Measurements from ENCODE around the gene TRAPPC6A. TPM values are rescaled to one million over a fixed set of nuclear protein-coding genes. Genes with fewer than 3 reads are reported as not detected.

TRAPPC6A gene
- total RNA-seq, 1 experiment from 2014 or later: 59.7 TPM

DNA sequence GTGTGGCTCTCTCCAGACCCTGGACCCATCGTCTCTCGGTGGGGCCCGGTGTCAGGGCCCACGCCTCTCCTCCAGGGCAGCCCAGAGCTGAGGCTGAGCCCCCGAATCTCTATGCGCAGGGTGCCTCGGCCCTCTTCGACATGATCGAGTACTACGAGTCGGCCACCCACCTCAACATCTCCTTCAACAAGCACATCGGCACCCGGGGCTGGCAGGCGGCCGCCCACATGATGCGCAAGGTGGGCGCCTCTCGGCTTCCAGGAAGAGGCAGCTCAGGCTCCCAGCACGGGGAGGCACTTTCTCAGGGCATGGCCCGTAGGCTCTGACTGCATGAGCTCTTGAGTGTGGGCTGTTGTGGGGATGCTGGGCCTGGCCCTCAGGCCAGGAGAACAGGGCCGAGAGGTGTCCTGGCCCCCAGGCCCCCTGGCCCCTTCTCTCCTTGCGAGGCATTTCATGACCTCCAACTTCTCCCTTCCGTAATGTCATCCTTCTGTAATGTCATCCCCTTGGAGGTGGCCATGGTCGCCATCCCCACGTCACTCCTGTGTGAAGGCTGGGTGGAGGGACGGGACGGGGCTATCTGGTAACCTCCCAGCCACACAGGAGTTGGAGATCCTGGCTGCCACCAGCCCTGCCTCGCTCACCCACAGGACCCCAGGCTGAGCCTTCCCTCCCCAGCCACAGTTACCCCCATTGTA, 36.7 kb downstream of the TRAPPC6A start:
- CTCF ChIA-PET: interaction anchor here (1.1 kb wide), 2 partner anchors 15 to 23 kb away, joined by 3 to 4 read pairs; no protein-coding TSS in a partner anchor
- no peak for TF ChIP-seq KAT7 (CRISPR knock-in tag; IDR thresholded peaks at IDR 0.05; ENCODE audit: borderline replicate concordance)
- no peak for TF ChIP-seq NR1H2 (CRISPR knock-in tag; IDR thresholded peaks at IDR 0.05)
- no peak for TF ChIP-seq NR3C1 (CRISPR knock-in tag; conservative IDR thresholded peaks at IDR 0.05; ENCODE audit: low read depth)
- POLR2A ChIA-PET: no interaction called here
- peaks cover 10% of the 10 kb centered on the region for H3K36me3 Mint-ChIP-seq
- no peaks in the 10 kb centered on the region for H3K27me3 Mint-ChIP-seq (ENCODE audit: low read depth)
- no peak overlapping the region; the same call in 1 of the 2 replicates for H3K27ac Mint-ChIP-seq
- no peaks in the 10 kb centered on the region for H3K9me3 Mint-ChIP-seq
- no peak for DNase-seq (ENCODE audit: low spot score)
- H3K4me3 Mint-ChIP-seq: no peak overlapping the region
- peaks cover 18% of the 10 kb centered on the region for H3K4me1 Mint-ChIP-seq
- no peak for ATAC-seq

GRCh38 chr19:45140533-45140932, 37.5 kb downstream of the TRAPPC6A start:
- H3K27me3 Mint-ChIP-seq (ENCODE audit: low read depth): no peaks in the 10 kb centered on the region
- POLR2A ChIA-PET: no interaction called here
- H3K4me1 Mint-ChIP-seq: peaks cover 25% of the 10 kb centered on the region
- DNase-seq (ENCODE audit: low spot score) (no peak), ATAC-seq (no peak)
- CTCF ChIA-PET: interaction anchor here (0.9 kb wide), 1 partner anchor 17 kb away, joined by 3 read pairs; no protein-coding TSS in a partner anchor
- no peaks in the 10 kb centered on the region for H3K9me3 Mint-ChIP-seq
- no peak overlapping the region for H3K4me3 Mint-ChIP-seq
- H3K27ac Mint-ChIP-seq: peak overlapping the region; percentile 74
- H3K36me3 Mint-ChIP-seq: peaks cover 10% of the 10 kb centered on the region
- TF ChIP-seq ELF4 (CRISPR knock-in tag; IDR thresholded peaks at IDR 0.05; ENCODE audit: low read depth) (no peak), CREB1 (CRISPR knock-in tag; IDR thresholded peaks at IDR 0.05) (no peak), TEAD4 (CRISPR knock-in tag; IDR thresholded peaks at IDR 0.05) (no peak), IRF2 (CRISPR knock-in tag; IDR thresholded peaks at IDR 0.05; ENCODE audit: borderline replicate concordance, low read depth) (no peak), GRHL2 (CRISPR knock-in tag; IDR thresholded peaks at IDR 0.05; ENCODE audit: insufficient replicate concordance, severe bottlenecking) (no peak), ZNF263 (CRISPR knock-in tag; IDR thresholded peaks at IDR 0.05; ENCODE audit: low read depth) (no peak), NR2C2 (CRISPR knock-in tag; IDR thresholded peaks at IDR 0.05) (no peak), NFATC4 (CRISPR knock-in tag; IDR thresholded peaks at IDR 0.05) (no peak), SMAD3 (CRISPR knock-in tag; IDR thresholded peaks at IDR 0.05; ENCODE audit: borderline replicate concordance) (no peak)

- H3K4me1 Mint-ChIP-seq: peaks cover 25% of the 10 kb centered on the region
- ATAC-seq (no peak), DNase-seq (ENCODE audit: low spot score) (no peak)
- POLR2A ChIA-PET: no interaction called here
- peaks cover 10% of the 10 kb centered on the region for H3K36me3 Mint-ChIP-seq
- H3K27me3 Mint-ChIP-seq (ENCODE audit: low read depth): no peaks in the 10 kb centered on the region
- CTCF ChIA-PET: interaction anchor here (0.9 kb wide), 1 partner anchor 17 kb away, joined by 3 read pairs; no protein-coding TSS in a partner anchor
- no peak overlapping the region for H3K4me3 Mint-ChIP-seq
- H3K9me3 Mint-ChIP-seq: no peaks in the 10 kb centered on the region
- TF ChIP-seq ATF6 (CRISPR knock-in tag; IDR thresholded peaks at IDR 0.05) (no peak), ZNF425 (CRISPR knock-in tag; conservative IDR thresholded peaks at IDR 0.05) (no peak), ZNF232 (CRISPR knock-in tag; IDR thresholded peaks at IDR 0.05) (no peak), SMAD3 (CRISPR knock-in tag; IDR thresholded peaks at IDR 0.05; ENCODE audit: borderline replicate concordance) (no peak), FOXP1 (CRISPR knock-in tag; IDR thresholded peaks at IDR 0.05; ENCODE audit: borderline replicate concordance) (no peak), ZNF121 (CRISPR knock-in tag; IDR thresholded peaks at IDR 0.05) (no peak), KAT7 (CRISPR knock-in tag; IDR thresholded peaks at IDR 0.05; ENCODE audit: borderline replicate concordance) (no peak), MYBL2 (CRISPR knock-in tag; IDR thresholded peaks at IDR 0.05) (no peak), SOX15 (CRISPR knock-in tag; IDR thresholded peaks at IDR 0.05) (no peak), CBFB (CRISPR knock-in tag; IDR thresholded peaks at IDR 0.05; ENCODE audit: low read depth) (no peak), USF2 (CRISPR knock-in tag; IDR thresholded peaks at IDR 0.05) (no peak), IRF2 (CRISPR knock-in tag; IDR thresholded peaks at IDR 0.05; ENCODE audit: borderline replicate concordance, low read depth) (no peak), ESRRA (CRISPR knock-in tag; IDR thresholded peaks at IDR 0.05; ENCODE audit: borderline replicate concordance) (no peak), SP1 (CRISPR knock-in tag; conservative IDR thresholded peaks at IDR 0.05) (no peak), IRF1 (CRISPR knock-in tag; IDR thresholded peaks at IDR 0.05) (no peak)
- H3K27ac Mint-ChIP-seq: peak overlapping the region; percentile 65; the same call in 1 of the 2 replicates
These were observed 37.9 kb downstream of the TRAPPC6A start for GRCh38 chr19:45140144-45140503.
